ENCODE data around the gene SMARCB1.

- TF ChIP-seq, protein P1, sequence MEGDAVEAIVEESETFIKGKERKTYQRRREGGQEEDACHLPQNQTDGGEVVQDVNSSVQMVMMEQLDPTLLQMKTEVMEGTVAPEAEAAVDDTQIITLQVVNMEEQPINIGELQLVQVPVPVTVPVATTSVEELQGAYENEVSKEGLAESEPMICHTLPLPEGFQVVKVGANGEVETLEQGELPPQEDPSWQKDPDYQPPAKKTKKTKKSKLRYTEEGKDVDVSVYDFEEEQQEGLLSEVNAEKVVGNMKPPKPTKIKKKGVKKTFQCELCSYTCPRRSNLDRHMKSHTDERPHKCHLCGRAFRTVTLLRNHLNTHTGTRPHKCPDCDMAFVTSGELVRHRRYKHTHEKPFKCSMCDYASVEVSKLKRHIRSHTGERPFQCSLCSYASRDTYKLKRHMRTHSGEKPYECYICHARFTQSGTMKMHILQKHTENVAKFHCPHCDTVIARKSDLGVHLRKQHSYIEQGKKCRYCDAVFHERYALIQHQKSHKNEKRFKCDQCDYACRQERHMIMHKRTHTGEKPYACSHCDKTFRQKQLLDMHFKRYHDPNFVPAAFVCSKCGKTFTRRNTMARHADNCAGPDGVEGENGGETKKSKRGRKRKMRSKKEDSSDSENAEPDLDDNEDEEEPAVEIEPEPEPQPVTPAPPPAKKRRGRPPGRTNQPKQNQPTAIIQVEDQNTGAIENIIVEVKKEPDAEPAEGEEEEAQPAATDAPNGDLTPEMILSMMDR (conservative IDR thresholded peaks at IDR 0.05; ENCODE audit: low read depth, low read length) = no peak
- no peak for TF ChIP-seq EZH2 (IDR thresholded peaks at IDR 0.05; ENCODE audit: borderline replicate concordance, low read depth, low read length, poor library complexity, severe bottlenecking)
Measured at GRCh38 chr22:23826510-23827350, 40.0 kb downstream of the SMARCB1 start.
